Neural cell (in vitro differentiated cells): ENCODE results near the gene MED27. TPM values are rescaled to one million over a fixed set of nuclear protein-coding genes. Genes with fewer than 3 reads are reported as not detected.

Source experiments
- H2AFZ ChIP-seq: fragments of 200-600, 300-800 bp; sonication (generic), shearing (Covaris generic); 2 replicates; pipeline ENCODE4 v1.6.0; 2014; ENCODE audit warnings: low read depth, mild to moderate bottlenecking, antibody characterized with exemption, low read length, moderate library complexity
- H3F3A ChIP-seq: fragments of 200-600 bp; shearing (Covaris generic); 2 replicates; pipeline ENCODE4 v1.6.1; 2016; ENCODE audit warnings: mild to moderate bottlenecking, moderate library complexity, mixed read lengths, antibody characterized with exemption, low read length; ENCODE audit not compliant: insufficient read depth, poor library complexity, severe bottlenecking
- H3K27ac ChIP-seq: fragments of 200-600, 300-800 bp; sonication (generic), shearing (Covaris generic); 2 replicates; pipeline ENCODE4 v1.5.1; 2014; ENCODE audit warnings: mild to moderate bottlenecking, low read length, moderate library complexity
- H3K27me3 ChIP-seq: fragments of 300-800, 200-600 bp; sonication (generic), shearing (Covaris generic); 2 replicates; pipeline ENCODE4 v1.6.0; 2014; ENCODE audit warnings: mild to moderate bottlenecking, low read depth, low read length, moderate library complexity; ENCODE audit not compliant: insufficient read depth
- H3K36me3 ChIP-seq: fragments of 300-800, 200-600 bp; sonication (generic), shearing (Covaris generic); 2 replicates; pipeline ENCODE4 v1.5.1; 2014; ENCODE audit warnings: mild to moderate bottlenecking, antibody characterized with exemption, low read length, moderate library complexity; ENCODE audit not compliant: insufficient read depth
- H3K4me2 ChIP-seq: fragments of 300-800, 200-600 bp; sonication (generic), shearing (Covaris generic); 2 replicates; pipeline ENCODE4 v1.6.0; 2014; ENCODE audit warnings: mild to moderate bottlenecking, low read length
- H3K4me3 ChIP-seq: fragments of 300-800, 200-600 bp; sonication (generic), shearing (Covaris generic); 2 replicates; pipeline ENCODE4 v1.5.1; 2014; ENCODE audit warnings: mild to moderate bottlenecking, low read length, moderate library complexity
- H3K79me2 ChIP-seq: fragments of 200-600 bp; shearing (Covaris generic); replicated peaks from 2 replicates; pipeline ENCODE4 v1.6.0; 2014; ENCODE audit warnings: mild to moderate bottlenecking, low read length, moderate library complexity; ENCODE audit not compliant: insufficient read depth
- H3K9ac ChIP-seq: fragments of 300-800, 200-600 bp; sonication (generic), shearing (Covaris generic); 2 replicates; pipeline ENCODE4 v1.6.1; 2016; ENCODE audit warnings: mild to moderate bottlenecking, low read length, mixed read lengths
- H3K9me2 ChIP-seq: fragments of 200-600 bp; shearing (Covaris generic); 2 replicates; pipeline ENCODE4 v1.6.1; 2016; ENCODE audit warnings: mild to moderate bottlenecking, low read length, mixed read lengths; ENCODE audit not compliant: insufficient read depth
- H3K9me3 ChIP-seq: fragments of 200-600, 300-800 bp; sonication (generic), shearing (Covaris generic); 2 replicates; pipeline ENCODE4 v1.6.1; 2016; ENCODE audit warnings: mild to moderate bottlenecking, mixed run types, low read length, moderate library complexity, mixed read lengths
- H4K20me1 ChIP-seq: fragments of 200-600 bp; shearing (Covaris generic); 2 replicates; pipeline ENCODE4 v1.6.1; 2016; ENCODE audit warnings: mild to moderate bottlenecking, mixed run types; ENCODE audit not compliant: insufficient read depth
- EP300 ChIP-seq: fragments of 450-650 bp; conservative IDR thresholded peaks from 2 replicates; pipeline ENCODE4 v1.6.1; 2014; ENCODE audit warnings: antibody characterized with exemption, mild to moderate bottlenecking, moderate library complexity; ENCODE audit not compliant: poor library complexity, severe bottlenecking
- EZH2 ChIP-seq: fragments of 200-600, 300-800 bp; shearing (Covaris generic), sonication (generic); IDR thresholded peaks from 2 replicates; pipeline ENCODE4 v1.6.1; 2014; ENCODE audit warnings: antibody characterized with exemption, low read length, borderline replicate concordance, mild to moderate bottlenecking; ENCODE audit not compliant: insufficient read depth, poor library complexity, severe bottlenecking
- MXI1 ChIP-seq: fragments of 450-650 bp; conservative IDR thresholded peaks from 2 replicates; pipeline ENCODE4 v1.6.1; 2014; ENCODE audit warnings: antibody characterized with exemption, mild to moderate bottlenecking; ENCODE audit not compliant: poor library complexity, severe bottlenecking
- POLR2AphosphoS5 ChIP-seq: IDR thresholded peaks from 2 replicates; pipeline ENCODE4 v1.6.1; 2012
- RAD21 ChIP-seq: fragments of 450-650 bp; conservative IDR thresholded peaks from 2 replicates; pipeline ENCODE4 v1.6.1; 2014; ENCODE audit warnings: antibody characterized with exemption, mild to moderate bottlenecking, moderate library complexity
- SMC3 ChIP-seq: fragments of 450-650 bp; conservative IDR thresholded peaks from 2 replicates; pipeline ENCODE4 v1.6.1; 2014; ENCODE audit warnings: antibody characterized with exemption, mild to moderate bottlenecking, moderate library complexity; ENCODE audit not compliant: poor library complexity
- TAF1 ChIP-seq: IDR thresholded peaks from 2 replicates; pipeline ENCODE4 v1.6.1; 2012; ENCODE audit warnings: low read depth
- polyA plus RNA-seq: library from polyadenylated mRNA; depleted of rRNA; stranded (reverse); fragments of >200 nt; gene quantifications from 2 replicates; pipeline ENCODE4 v1.2.3, GENCODE V29; 2014
- TF ChIP-seq, protein P1 (sequence below): fragments of 450-650 bp; IDR thresholded peaks from 2 replicates; pipeline ENCODE4 v1.5.1; 2014; ENCODE audit warnings: antibody characterized with exemption, mild to moderate bottlenecking, moderate library complexity; ENCODE audit not compliant: poor library complexity, severe bottlenecking
- TF ChIP-seq, protein P2 (sequence below): IDR thresholded peaks from 2 replicates; pipeline ENCODE4 v1.6.1; 2012; ENCODE audit warnings: borderline replicate concordance

MED27 gene
- polyA plus RNA-seq, 1 donor from 2014 or later: 7.5 TPM

DNA sequence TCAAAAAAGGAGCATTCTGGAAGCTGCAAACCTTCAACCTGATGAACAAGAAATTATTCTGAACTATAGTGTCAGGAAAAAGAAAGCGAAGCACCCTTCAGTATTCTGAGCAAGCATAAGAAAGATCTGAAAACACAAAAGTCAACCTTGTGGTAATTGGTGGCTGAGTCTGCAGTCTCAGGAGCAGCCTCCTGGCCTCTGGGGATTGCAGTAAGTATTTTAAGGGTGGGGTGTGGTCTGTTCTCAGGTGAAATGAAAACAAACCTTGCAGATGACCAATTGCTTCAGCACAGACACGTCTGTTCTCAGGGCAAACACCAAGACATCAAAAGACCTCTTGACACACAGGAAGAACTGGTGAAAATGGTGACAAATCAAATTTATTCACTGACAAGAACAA lies 192.0 kb downstream of the MED27 start:
- no peaks in the 10 kb centered on the region for H3K9me2 ChIP-seq
- H3K9ac ChIP-seq: no peak overlapping the region
- H3K4me3 ChIP-seq: no peak overlapping the region
- no peaks in the 10 kb centered on the region for H3F3A ChIP-seq
- H3K27me3 ChIP-seq: no peaks in the 10 kb centered on the region
- no peaks in the 10 kb centered on the region for H3K9me3 ChIP-seq
- H3K4me2 ChIP-seq: no peak overlapping the region
- no peaks in the 10 kb centered on the region for H3K36me3 ChIP-seq
- no peak overlapping the region for H2AFZ ChIP-seq
- no peaks in the 10 kb centered on the region for H3K79me2 ChIP-seq
- TF ChIP-seq, protein P1, sequence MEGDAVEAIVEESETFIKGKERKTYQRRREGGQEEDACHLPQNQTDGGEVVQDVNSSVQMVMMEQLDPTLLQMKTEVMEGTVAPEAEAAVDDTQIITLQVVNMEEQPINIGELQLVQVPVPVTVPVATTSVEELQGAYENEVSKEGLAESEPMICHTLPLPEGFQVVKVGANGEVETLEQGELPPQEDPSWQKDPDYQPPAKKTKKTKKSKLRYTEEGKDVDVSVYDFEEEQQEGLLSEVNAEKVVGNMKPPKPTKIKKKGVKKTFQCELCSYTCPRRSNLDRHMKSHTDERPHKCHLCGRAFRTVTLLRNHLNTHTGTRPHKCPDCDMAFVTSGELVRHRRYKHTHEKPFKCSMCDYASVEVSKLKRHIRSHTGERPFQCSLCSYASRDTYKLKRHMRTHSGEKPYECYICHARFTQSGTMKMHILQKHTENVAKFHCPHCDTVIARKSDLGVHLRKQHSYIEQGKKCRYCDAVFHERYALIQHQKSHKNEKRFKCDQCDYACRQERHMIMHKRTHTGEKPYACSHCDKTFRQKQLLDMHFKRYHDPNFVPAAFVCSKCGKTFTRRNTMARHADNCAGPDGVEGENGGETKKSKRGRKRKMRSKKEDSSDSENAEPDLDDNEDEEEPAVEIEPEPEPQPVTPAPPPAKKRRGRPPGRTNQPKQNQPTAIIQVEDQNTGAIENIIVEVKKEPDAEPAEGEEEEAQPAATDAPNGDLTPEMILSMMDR: no peak
- TF ChIP-seq SMC3 (no peak), EP300 (no peak), MXI1 (no peak), RAD21 (no peak), EZH2 (no peak)
- TF ChIP-seq, protein P2, sequence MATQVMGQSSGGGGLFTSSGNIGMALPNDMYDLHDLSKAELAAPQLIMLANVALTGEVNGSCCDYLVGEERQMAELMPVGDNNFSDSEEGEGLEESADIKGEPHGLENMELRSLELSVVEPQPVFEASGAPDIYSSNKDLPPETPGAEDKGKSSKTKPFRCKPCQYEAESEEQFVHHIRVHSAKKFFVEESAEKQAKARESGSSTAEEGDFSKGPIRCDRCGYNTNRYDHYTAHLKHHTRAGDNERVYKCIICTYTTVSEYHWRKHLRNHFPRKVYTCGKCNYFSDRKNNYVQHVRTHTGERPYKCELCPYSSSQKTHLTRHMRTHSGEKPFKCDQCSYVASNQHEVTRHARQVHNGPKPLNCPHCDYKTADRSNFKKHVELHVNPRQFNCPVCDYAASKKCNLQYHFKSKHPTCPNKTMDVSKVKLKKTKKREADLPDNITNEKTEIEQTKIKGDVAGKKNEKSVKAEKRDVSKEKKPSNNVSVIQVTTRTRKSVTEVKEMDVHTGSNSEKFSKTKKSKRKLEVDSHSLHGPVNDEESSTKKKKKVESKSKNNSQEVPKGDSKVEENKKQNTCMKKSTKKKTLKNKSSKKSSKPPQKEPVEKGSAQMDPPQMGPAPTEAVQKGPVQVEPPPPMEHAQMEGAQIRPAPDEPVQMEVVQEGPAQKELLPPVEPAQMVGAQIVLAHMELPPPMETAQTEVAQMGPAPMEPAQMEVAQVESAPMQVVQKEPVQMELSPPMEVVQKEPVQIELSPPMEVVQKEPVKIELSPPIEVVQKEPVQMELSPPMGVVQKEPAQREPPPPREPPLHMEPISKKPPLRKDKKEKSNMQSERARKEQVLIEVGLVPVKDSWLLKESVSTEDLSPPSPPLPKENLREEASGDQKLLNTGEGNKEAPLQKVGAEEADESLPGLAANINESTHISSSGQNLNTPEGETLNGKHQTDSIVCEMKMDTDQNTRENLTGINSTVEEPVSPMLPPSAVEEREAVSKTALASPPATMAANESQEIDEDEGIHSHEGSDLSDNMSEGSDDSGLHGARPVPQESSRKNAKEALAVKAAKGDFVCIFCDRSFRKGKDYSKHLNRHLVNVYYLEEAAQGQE: no peak
- H4K20me1 ChIP-seq: no peaks in the 10 kb centered on the region
- H3K27ac ChIP-seq: no peak overlapping the region

DNA sequence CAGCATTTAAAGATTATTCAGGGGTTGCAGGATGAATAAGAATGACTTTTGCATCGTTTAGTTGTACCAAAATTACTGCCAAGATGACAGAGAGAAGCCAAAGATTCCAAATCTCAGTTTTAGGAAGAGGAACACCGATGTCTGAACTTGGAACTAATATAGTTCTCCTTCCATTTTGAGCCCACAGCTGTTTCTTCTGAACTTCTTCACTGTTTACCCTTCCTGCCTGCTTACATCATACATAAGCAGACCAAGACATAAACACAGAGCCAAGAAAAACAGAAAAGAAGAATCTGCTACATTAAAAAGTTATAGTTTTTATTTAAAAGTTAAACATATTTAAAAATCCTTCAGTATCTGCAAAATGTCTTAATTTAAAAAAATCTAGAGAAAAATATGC lies 192.8 kb downstream of the MED27 start:
- H3K9ac ChIP-seq: no peak overlapping the region
- no peak for TF ChIP-seq EP300
- no peak for TF ChIP-seq EZH2
- H3K27ac ChIP-seq: no peak overlapping the region
- H3K4me3 ChIP-seq: no peak overlapping the region
- H3K4me2 ChIP-seq: no peak overlapping the region
- no peaks in the 10 kb centered on the region for H3K79me2 ChIP-seq
- H3K9me2 ChIP-seq: no peaks in the 10 kb centered on the region
- no peaks in the 10 kb centered on the region for H4K20me1 ChIP-seq
- no peaks in the 10 kb centered on the region for H3K36me3 ChIP-seq
- H2AFZ ChIP-seq: no peak overlapping the region
- no peaks in the 10 kb centered on the region for H3K9me3 ChIP-seq
- no peaks in the 10 kb centered on the region for H3K27me3 ChIP-seq
- no peaks in the 10 kb centered on the region for H3F3A ChIP-seq

- no peaks in the 10 kb centered on the region for H3K79me2 ChIP-seq
- no peaks in the 10 kb centered on the region for H3K36me3 ChIP-seq
- no peak overlapping the region for H2AFZ ChIP-seq
- H3K4me2 ChIP-seq: no peak overlapping the region
- H3K4me3 ChIP-seq: no peak overlapping the region
- H3K27ac ChIP-seq: no peak overlapping the region
- no peaks in the 10 kb centered on the region for H3K9me3 ChIP-seq
- no peaks in the 10 kb centered on the region for H3F3A ChIP-seq
- H4K20me1 ChIP-seq: no peaks in the 10 kb centered on the region
- no peaks in the 10 kb centered on the region for H3K9me2 ChIP-seq
- no peaks in the 10 kb centered on the region for H3K27me3 ChIP-seq
- H3K9ac ChIP-seq: no peak overlapping the region
- no peak for TF ChIP-seq TAF1
- no peak for TF ChIP-seq POLR2AphosphoS5
- TF ChIP-seq EP300: no peak
- no peak for TF ChIP-seq EZH2
- no peak for TF ChIP-seq RAD21
- TF ChIP-seq, protein P1: no peak
- TF ChIP-seq SMC3: no peak
- TF ChIP-seq, protein P2: no peak
- TF ChIP-seq MXI1: no peak
These were observed 194.5 kb downstream of the MED27 start for GRCh38 chr9:131885144-131885609.
